Vagina (tissue), 2 donors: Measurements from ENCODE around the gene THADA. TPM values are rescaled to one million over a fixed set of nuclear protein-coding genes. Genes with fewer than 3 reads are reported as not detected.

Source experiments
- DNase-seq, 2 donors: peaks; one replicate each; pipeline ENCODE4 v3.0.0-alpha.2; 2017; ENCODE audit errors: extremely low spot score in 2 of 2
- H3K27ac ChIP-seq: fragments of 200-600 bp; sonication (generic); one replicate; pipeline ENCODE4 v1.5.1; 2019
- H3K27me3 ChIP-seq: fragments of 200-600 bp; sonication (generic); one replicate; pipeline ENCODE4 v1.5.1; 2019
- H3K36me3 ChIP-seq, 2 donors: fragments of 200-600 bp; sonication (generic); one replicate each; pipeline ENCODE4 v1.5.1; 2017 to 2019
- H3K4me1 ChIP-seq: fragments of 200-600 bp; sonication (generic); one replicate; pipeline ENCODE4 v1.5.1; 2019
- H3K4me3 ChIP-seq, 2 donors: fragments of 200-600 bp; sonication (generic); 1 replicate in 1 of 2; 2 replicates in 1 of 2; pipeline ENCODE4 v1.5.1; 2016 to 2019
- H3K9me3 ChIP-seq: fragments of 200-600 bp; sonication (generic); one replicate; pipeline ENCODE4 v1.5.1; 2019
- CTCF ChIP-seq, 3 experiments: fragments of 450-650 bp in 2 of 3; fragments of 200-600 bp in 1 of 3; sonication (generic) in 1 of 3; IDR thresholded peaks; one replicate each; pipeline ENCODE4 v1.5.1; 2017 to 2019; ENCODE audit warnings: antibody characterized with exemption in 3 of 3, mild to moderate bottlenecking in 2 of 3, moderate library complexity in 2 of 3
- POLR2A ChIP-seq, 2 donors: fragments of 450-650 bp; IDR thresholded peaks; one replicate each; pipeline ENCODE4 v1.6.1; 2017; ENCODE audit warnings: antibody characterized with exemption in 2 of 2, mild to moderate bottlenecking in 2 of 2, moderate library complexity in 2 of 2
- POLR2AphosphoS5 ChIP-seq, 2 donors: sonication (generic); formaldehyde crosslinking; IDR thresholded peaks; one replicate each; pipeline ENCODE4 v1.9.0; 2017; ENCODE audit warnings: antibody characterized with exemption in 2 of 2, mild to moderate bottlenecking in 2 of 2, low read depth in 1 of 2; ENCODE audit not compliant: insufficient read depth in 1 of 2
- intact Hi-C: fragments of 100-400 bp; cut with DNase I; formaldehyde crosslinking; loops from one replicate; pipeline ENCODE4 v1.15.1; 2023
- total RNA-seq: library from RNA; depleted of rRNA; stranded (reverse); fragments of >200 nt; gene quantifications from one replicate; pipeline ENCODE4 v1.2.3, GENCODE V29; 2016

Gene THADA
- total RNA-seq, 1 donor from 2014 or later: 32.2 TPM

DNA sequence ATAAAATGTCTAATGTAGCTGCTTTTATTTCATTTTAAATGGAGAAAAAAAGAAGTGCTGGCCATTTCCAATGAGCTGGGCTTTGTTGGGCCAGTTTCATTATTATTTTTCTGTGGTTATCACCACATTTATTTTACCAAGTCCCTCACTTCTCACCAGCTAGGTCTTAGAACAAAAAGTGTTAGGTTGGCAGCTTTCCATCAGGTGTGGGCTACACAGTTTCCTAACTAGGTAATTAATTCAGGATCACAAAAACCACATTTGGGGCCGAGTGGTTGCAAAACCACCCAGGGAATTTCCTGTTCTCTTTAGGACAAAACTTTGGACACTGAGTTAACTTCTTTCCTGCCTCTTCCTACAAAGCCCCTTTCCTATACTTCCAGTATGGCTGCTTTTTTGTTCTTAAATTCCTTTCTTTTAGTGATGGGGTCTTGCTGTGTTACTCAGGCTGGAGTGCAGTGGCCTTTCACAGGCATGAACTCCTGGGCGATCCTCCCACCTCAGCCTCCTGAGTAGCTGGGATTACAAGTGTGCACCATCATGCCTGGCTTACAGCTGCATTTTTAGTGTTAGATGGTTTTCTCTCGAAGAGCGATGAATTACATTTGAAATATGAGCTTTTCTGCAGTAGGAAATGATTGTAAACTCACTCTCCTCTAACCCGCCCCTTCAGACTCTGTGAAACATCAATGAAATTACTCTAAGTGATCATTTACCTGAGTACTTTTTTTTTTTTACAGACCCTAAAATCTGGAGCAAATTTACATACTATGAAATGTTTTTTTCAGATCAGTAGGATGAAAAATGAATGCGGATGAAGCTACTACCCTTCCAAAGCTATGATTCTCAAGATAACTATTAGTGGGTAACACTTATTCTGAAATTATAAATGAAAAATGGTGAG is 366.8 kb downstream of the THADA start:
- intact Hi-C loops: loop anchor here (2.0 to 10.0 kb wide), 6 partner anchors 157 to 364 kb away; no protein-coding TSS in a partner anchor
- Histone ChIP-seq H3K36me3 (peaks cover 0 to 27% of the 10 kb centered on the region in 2 donors), H3K4me3 (peak overlapping the region in 1 of 2 donors; percentile 99), H3K27ac (peak overlapping the region; percentile 98), H3K4me1 (peaks cover 21% of the 10 kb centered on the region), H3K9me3 (no peaks in the 10 kb centered on the region), H3K27me3 (no peaks in the 10 kb centered on the region)
- TF ChIP-seq CTCF (IDR thresholded peaks at IDR 0.05) (no peak), POLR2A (IDR thresholded peaks at IDR 0.05) (no peak), POLR2AphosphoS5 (IDR thresholded peaks at IDR 0.05; ENCODE audit: insufficient read depth in 1 of 2, low read depth in 1 of 2) (no peak)
- DNase-seq: no peak

DNA sequence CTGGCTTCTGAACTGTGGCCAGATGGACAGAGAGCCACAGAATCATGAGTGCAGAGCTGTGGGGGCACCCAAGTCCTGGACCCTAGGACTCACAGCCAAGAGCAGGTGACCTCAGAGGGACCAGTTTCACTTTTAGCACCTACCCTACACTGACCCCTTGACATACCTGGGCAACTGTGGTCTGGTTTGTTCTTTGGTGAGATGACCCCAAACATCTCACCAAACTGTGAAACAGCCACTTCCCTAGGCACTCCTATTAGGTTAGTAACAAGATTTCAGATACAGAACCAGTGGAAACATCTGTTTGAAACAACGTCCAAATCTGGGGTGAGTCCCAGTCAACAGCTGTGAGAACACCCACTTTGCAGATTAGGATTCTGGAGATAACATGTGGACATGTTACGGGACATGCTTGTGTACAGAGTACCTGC is 367.5 kb downstream of the THADA start:
- no peaks in the 10 kb centered on the region for H3K27me3 ChIP-seq
- peaks cover 0 to 33% of the 10 kb centered on the region in 2 donors for H3K36me3 ChIP-seq
- peaks cover 21% of the 10 kb centered on the region for H3K4me1 ChIP-seq
- H3K27ac ChIP-seq: peak overlapping the region; percentile 98
- intact Hi-C loops: loop anchor here (2.0 to 10.0 kb wide), 6 partner anchors 156 to 364 kb away; no protein-coding TSS in a partner anchor
- no peaks in the 10 kb centered on the region for H3K9me3 ChIP-seq
- DNase-seq: peak in 1 of 2 donors; percentile 92
- peak overlapping the region; percentile 97 to 99 for H3K4me3 ChIP-seq
- TF ChIP-seq CTCF (IDR thresholded peaks at IDR 0.05) (no peak), POLR2A (IDR thresholded peaks at IDR 0.05) (no peak)

DNA sequence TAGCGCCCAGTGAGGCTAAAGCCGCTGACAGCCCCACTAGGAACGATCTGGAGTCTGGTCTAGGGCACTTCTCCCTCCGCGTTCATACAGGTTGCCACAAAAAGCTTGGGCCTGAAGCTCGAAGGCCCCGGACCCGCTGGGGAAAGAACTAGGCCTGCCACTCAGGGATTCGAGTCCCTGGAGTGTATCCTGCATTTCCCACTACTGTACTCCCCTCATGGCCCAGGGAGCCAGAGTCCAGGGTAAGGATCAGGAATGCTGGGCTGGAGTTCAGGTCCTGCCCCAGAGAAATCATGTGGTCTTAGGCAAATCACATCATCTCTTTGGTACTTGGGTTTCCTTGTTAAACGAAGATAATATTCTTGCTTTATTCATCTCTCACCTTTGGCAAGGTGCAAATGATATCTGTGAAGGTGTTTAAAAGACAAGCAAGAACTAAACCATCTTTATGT is 368.0 kb downstream of the THADA start:
- Histone ChIP-seq H3K9me3 (no peaks in the 10 kb centered on the region), H3K27me3 (no peaks in the 10 kb centered on the region), H3K4me3 (peak overlapping the region; percentile 97 to 99), H3K27ac (peak overlapping the region; percentile 98), H3K36me3 (peaks cover 0 to 38% of the 10 kb centered on the region in 2 donors), H3K4me1 (peaks cover 21% of the 10 kb centered on the region)
- no peak for DNase-seq
- intact Hi-C loops: loop anchor here (2.0 to 10.0 kb wide), 6 partner anchors 156 to 363 kb away; no protein-coding TSS in a partner anchor
- TF ChIP-seq CTCF (IDR thresholded peaks at IDR 0.05) (no peak), POLR2AphosphoS5 (IDR thresholded peaks at IDR 0.05; ENCODE audit: insufficient read depth in 1 of 2, low read depth in 1 of 2) (peak in 1 of 2 donors; percentile 64), POLR2A (IDR thresholded peaks at IDR 0.05) (no peak)

DNA sequence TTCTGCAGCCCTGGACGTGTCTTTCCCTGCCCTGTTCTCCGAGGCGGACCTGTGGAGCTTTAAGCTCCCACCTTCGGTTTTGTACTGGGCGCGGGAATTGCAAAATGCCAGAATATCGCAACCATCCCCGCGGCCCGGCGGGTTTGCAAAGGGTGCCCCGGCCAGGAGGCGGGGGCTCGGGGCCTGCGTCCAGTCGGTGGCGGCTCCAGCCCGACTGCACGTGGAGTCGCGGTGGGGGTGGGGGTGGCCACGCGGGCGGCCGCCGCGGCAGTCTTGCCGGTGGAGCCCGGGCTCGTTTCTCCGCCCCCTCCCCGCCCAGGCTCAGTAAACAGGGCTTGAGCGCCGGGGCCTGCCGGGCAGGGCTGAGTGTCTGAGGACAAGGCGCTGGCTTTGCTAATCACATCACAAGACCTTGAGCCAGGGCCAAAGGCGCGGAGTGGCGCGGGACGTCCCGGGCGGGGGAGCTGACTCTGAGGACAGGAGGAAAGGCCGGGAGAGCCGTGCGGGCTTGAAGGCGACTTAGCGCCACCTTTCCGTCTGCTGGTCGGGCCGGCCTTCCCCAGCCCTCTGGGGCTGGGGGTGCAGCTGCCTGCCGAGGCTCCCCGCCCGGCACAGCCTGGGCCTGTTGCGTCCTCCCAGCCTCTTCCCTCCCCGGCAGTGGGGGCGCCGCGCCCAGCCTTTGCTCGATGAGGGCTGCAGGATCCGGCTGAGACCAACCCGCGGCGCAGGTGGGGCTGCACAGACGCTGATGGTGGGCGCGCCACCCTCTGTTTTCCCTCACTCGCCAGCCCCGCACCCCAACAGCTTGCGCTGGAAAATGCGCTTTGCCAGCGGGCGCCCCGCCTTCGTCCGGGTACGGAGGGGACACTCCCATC is 368.6 kb downstream of the THADA start:
- intact Hi-C loops: loop anchor here (5.0 to 10.0 kb wide), 5 partner anchors 155 to 362 kb away; no protein-coding TSS in a partner anchor
- H3K36me3 ChIP-seq: peaks cover 0 to 45% of the 10 kb centered on the region in 2 donors
- H3K4me3 ChIP-seq: peak overlapping the region; percentile 97 to 99
- peak in 1 of 2 donors; percentile 98 for DNase-seq
- no peaks in the 10 kb centered on the region for H3K9me3 ChIP-seq
- H3K4me1 ChIP-seq: peaks cover 21% of the 10 kb centered on the region
- H3K27me3 ChIP-seq: no peaks in the 10 kb centered on the region
- peak in 1 of 2 donors; percentile 85 for TF ChIP-seq POLR2AphosphoS5 (IDR thresholded peaks at IDR 0.05; ENCODE audit: insufficient read depth in 1 of 2, low read depth in 1 of 2)
- no peak for TF ChIP-seq CTCF (IDR thresholded peaks at IDR 0.05)
- peak overlapping the region; percentile 98 for H3K27ac ChIP-seq
